ENCODE data around the gene KCNMA1.

KCNMA1 gene

GRCh38 chr10:76991621-76992020 lies 646.0 kb downstream of the KCNMA1 start:
- no peak for DNase-seq

DNA sequence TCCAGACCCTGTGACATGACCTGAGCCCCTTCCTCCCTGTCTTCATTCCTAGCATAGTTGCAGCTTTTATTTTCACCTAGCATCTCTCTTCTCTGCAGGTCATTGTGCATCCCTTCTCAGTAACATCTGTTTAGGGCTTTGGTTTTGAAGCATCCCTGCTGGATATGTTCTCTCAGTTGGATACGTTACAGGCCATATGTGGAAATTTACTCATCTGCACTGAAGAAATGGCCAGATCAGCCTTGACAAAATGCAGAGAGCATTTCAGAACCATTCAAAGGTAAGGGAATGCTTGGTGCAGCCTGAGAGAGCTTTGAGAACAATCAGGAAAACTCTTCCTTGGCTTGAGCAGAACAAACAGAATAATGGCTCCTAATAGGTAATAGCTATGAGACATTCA lies 647.0 kb downstream of the KCNMA1 start:
- DNase-seq: no peak

GRCh38 chr10:76984559-76985443 lies 652.8 kb downstream of the KCNMA1 start:
- DNase-seq: peak; percentile 66

GRCh38 chr10:76983624-76984023 lies 654.0 kb downstream of the KCNMA1 start:
- no peak for DNase-seq

DNA sequence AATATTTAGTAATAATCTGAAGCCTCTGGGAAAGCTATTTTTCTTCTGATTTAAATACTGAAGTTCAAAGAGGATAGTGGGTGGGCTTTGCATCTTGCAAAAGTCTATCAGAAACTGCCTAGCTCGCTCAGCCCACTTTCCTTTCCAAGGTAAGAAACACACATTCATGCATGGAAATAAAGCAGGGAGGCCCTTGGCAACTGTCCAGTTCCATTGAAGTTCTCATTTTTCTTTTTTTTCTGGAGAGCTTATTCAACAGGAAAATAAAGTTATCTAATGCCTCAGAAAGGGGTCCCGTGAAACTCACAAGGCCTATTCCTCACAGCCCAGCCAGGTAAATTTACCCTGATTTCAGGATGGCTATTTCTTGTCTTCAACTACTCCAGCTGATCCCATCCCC lies 654.9 kb downstream of the KCNMA1 start:
- no peak for DNase-seq

- no peak for DNase-seq
Measured at GRCh38 chr10:76981251-76981650, 656.4 kb downstream of the KCNMA1 start.

DNA sequence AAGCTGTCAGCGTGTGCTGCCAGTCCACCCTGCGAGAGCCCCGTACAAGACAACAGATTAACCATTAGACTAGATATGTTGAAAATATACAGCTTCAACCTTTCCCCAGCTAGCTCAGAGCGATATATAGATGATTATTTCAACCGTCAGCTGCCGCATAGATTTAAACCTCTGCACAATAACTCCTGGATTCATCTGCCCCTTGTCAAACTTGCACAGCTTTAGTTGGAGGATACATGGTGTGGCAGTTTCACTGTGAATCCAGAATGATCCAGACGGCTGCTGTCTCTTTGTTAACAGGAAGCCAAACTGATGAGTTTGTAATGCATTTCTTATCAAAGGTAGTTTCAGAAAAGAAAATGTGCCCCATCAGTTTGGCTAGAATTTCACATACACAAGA lies 659.7 kb downstream of the KCNMA1 start:
- no peak for DNase-seq

DNA sequence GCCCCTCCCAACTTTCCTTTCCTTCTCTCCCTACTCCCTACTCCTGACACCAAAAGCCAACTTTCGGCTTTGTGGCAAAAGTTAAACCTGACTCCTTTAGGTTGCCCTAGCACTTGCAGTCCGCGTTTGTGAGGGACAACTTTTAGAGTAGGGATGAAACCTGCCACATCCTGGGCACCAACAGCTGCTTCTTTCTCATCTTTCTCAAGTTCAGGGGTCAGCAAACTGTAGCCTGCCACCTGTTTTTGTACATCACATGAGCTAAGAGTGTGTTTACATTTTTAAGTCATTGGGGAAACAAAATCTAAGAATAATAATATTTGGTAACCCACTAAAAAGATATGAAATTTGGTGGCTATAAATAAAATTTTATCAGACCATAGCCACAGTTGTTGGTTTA lies 660.6 kb downstream of the KCNMA1 start:
- no peak for DNase-seq

DNA sequence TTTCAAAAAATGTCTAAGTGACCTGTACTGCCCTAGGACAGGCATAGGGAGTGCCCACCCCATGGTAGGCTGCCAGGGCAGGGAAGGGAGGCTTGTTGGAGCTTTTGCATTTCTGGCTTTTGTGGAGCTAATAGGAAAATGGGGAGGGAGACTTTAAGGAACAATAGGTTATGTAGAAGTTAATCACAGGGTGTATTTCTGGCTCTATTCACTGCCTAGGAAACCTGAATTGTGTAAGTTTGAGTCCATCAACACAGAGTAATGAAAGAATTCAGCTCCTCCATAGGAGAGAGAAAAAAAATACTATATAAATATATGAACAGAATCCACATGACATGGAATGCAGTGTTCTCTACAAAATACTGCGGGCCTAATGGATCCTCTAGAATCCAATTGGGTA lies 661.5 kb downstream of the KCNMA1 start:
- peak; percentile 27 for DNase-seq

DNA sequence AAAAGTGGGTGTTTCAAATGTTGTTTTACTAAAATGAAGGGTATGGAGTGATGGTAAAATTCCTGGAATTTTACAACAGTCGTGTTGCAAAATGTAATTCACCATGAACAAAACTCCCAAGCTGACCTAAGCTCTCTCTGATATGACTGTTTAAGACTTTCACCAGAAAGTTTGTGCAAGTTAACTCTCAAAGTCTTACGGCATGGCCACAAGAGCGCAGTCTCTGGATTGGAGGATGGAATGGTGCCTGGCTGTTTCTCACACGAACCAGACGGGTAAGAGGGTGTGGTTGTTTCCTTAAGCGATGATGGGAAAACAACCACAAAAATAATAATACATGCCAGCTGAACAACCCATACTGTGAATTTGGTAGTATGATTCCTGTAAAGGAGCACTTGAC lies 662.5 kb downstream of the KCNMA1 start:
- no peak for DNase-seq

- DNase-seq: no peak
Measured at GRCh38 chr10:76974017-76974691, 663.5 kb downstream of the KCNMA1 start.

DNA sequence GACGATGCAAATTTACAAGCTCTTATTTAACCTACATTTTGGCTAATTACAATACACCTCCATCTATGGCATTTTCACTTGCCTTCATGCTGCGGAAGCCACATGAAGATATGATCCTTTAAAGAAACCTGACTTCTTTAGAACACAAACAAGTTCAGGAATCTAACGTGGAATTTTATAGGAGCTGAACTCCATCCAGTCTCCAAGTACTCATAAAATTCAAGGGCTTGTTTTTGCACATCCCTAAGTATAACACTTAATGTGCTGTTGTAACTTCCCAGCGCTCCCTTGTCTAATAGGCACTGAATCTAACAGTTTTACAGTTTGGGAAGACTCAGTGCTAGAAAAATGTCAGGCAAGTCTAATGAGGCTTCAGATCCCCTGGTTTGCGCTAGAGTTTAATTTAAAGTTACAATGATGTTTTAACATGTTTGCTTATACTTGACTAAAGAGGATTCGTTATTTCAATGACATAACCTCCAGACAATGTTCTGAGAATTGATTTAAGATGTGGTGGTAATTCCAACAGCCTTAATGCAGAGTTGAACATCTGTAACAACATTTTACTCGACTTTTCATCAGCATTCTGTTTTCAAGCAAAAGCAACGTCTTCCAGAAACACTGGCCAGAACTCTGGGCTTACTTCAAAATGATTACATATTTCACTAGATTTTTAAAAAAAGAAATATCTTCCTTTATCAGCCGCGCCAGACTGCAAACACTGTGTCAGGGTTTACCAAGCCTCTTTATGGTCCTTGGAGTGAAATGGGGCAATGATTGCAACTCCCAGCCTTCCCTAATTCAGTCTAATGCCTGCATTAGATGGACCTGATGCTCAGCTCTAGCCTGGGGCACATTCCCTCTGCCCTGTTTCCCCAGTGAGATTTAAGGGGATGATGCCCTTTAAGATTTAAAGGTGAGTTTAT lies 664.3 kb downstream of the KCNMA1 start:
- no peak for DNase-seq

DNA sequence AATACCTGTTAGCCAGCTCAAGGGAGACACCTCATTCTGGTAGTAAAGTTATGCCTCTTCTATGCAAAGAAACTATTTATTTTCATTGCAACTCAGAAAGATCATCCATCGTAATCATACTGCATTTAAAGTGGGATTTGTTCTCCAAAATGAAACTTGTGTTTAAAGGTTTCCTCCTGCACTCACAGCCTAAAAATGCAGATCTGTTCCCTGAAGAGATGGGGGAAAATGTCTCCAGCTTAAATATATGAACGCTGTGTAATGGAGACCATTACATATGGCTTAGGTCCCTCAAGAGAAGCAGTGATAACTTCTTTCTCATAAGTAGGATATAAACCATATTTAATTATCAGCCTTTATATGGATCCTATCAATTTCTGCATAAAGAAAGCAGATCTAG lies 665.1 kb downstream of the KCNMA1 start:
- no peak for DNase-seq

GRCh38 chr10:76971547-76972170 lies 665.9 kb downstream of the KCNMA1 start:
- DNase-seq: no peak

GRCh38 chr10:76970711-76971519 lies 666.7 kb downstream of the KCNMA1 start:
- no peak for DNase-seq

DNA sequence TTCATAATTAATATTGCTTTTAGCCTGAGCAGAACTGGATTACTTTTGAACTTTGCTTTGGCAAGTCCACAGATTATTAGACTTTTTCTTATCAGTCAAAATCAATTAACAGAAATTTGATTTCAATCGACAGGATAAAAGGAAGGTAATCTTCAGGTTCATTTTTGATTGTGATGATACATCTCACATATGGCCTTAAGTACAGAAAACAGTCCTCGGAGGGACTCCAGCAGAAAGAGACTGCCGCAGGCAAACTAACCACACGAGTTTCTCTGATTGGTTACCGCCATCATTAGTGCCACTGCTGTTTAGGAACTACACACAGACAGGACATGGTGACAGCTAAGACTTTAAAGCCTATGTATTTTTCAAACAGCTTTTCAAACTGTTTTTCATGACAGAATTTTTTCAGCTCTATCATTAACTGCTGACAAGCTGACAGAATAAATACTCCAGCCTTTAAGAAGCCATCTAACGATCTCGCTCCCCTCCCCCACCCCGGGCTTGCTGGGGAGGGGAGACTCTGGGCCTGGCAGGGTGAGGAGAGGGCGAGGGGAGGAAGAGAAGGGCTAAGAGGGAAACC lies 668.2 kb downstream of the KCNMA1 start:
- DNase-seq: no peak

DNA sequence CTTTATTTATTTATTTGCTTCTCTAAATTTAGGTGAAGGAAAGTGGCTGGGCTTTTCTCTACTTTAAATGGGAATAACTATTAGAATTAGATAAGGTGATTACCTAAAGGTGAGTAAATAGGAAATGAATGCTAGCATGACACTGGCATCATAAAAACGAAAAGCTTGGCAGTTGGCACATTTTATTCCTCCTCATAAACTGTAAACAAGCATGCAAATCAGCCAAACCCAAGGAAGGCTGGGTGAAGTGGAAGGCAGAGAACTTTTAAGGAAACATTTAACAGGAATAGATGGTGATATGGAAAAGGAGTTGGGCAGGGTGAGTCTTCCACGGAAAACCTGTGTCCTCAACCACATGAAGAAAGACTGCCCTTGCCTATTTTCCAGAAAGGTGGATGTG lies 669.1 kb downstream of the KCNMA1 start:
- DNase-seq: no peak

GRCh38 chr10:76962851-76963250 lies 674.8 kb downstream of the KCNMA1 start:
- no peak for DNase-seq

DNA sequence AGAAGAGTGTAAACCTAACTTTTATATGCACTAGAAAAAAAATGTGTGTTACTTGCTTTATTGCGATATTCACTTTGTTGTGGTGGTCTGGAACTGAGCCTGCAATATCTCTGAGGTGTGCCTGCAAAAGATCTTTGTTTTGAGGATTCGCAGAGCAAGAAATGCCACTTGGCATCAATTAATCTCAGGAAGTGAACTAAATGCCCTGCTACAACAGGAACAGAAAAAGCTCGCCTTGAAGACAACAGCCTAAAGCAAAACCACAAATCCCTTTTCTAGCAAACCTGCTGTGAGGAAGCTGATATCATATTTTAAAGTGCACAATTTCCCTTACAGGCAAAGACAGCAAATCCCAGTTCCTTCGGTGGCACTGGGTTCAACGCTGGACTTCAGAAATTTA lies 675.8 kb downstream of the KCNMA1 start:
- DNase-seq: no peak

- DNase-seq: no peak
Measured at GRCh38 chr10:76959111-76959510, 678.5 kb downstream of the KCNMA1 start.

- DNase-seq: no peak
Measured at GRCh38 chr10:76954838-76955237, 682.8 kb downstream of the KCNMA1 start.

GRCh38 chr10:76950354-76950753 lies 687.3 kb downstream of the KCNMA1 start:
- DNase-seq: no peak

Measured in COR-L47 (cell line).